NB4 (cell line): Measurements from ENCODE around the gene LRRFIP2.
"Not testable (repeated sequence)": the region's sequence is repeated elsewhere in the genome, so short reads cannot be mapped to it uniquely, and the experiment has no call there.

ENCODE experiments used
- POLR2A ChIP-seq: IDR thresholded peaks from 2 replicates; pipeline ENCODE4 v1.6.1; 2011; ENCODE audit warnings: mild to moderate bottlenecking; ENCODE audit not compliant: insufficient read length; ENCODE audit errors: extremely low read depth
- TF ChIP-seq, protein P1 (sequence below): IDR thresholded peaks from one replicate; pipeline ENCODE4 v1.5.1; 2012; ENCODE audit warnings: low read depth, low read length
- TF ChIP-seq, protein P2 (sequence below): IDR thresholded peaks from 2 replicates; pipeline ENCODE4 v1.6.1; 2011; ENCODE audit warnings: low read depth, low read length

DNA sequence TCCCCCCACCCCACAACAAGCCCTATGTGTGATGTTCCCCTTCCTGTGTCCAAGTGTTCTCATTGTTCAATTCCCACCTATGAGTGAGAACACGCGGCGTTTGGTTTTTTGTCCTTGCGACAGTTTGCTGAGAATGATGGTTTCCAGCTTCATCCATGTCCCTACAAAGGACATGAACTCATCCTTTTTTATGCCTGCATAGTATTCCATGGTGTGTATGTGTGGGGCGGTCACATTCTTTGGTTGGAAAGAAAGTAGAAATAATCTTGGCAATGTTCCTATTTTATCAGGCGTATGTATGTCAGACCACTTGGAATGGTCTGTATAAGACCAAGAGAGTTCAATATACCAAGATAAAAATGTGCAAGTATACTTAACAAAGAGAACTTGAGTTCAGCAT is 52.3 kb downstream of the LRRFIP2 start:
- not testable (repeated sequence) for TF ChIP-seq POLR2A
- TF ChIP-seq, protein P1, sequence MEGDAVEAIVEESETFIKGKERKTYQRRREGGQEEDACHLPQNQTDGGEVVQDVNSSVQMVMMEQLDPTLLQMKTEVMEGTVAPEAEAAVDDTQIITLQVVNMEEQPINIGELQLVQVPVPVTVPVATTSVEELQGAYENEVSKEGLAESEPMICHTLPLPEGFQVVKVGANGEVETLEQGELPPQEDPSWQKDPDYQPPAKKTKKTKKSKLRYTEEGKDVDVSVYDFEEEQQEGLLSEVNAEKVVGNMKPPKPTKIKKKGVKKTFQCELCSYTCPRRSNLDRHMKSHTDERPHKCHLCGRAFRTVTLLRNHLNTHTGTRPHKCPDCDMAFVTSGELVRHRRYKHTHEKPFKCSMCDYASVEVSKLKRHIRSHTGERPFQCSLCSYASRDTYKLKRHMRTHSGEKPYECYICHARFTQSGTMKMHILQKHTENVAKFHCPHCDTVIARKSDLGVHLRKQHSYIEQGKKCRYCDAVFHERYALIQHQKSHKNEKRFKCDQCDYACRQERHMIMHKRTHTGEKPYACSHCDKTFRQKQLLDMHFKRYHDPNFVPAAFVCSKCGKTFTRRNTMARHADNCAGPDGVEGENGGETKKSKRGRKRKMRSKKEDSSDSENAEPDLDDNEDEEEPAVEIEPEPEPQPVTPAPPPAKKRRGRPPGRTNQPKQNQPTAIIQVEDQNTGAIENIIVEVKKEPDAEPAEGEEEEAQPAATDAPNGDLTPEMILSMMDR = not testable (repeated sequence)
- TF ChIP-seq, protein P2, sequence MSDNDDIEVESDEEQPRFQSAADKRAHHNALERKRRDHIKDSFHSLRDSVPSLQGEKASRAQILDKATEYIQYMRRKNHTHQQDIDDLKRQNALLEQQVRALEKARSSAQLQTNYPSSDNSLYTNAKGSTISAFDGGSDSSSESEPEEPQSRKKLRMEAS = not testable (repeated sequence)
